Activated CD4-positive, alpha-beta T cell treated with anti-CD3 and anti-CD28 coated beads for 36 hours (primary cell): ENCODE results near the gene CAMSAP2. TPM values are rescaled to one million over a fixed set of nuclear protein-coding genes. Genes with fewer than 3 reads are reported as not detected.

Experiments
- ATAC-seq: fragments of 200-7000 bp; cut with Tn5 transposase; one replicate; pipeline ENCODE4 v1.10.0; 2021; ENCODE audit warnings: mild to moderate bottlenecking, moderate library complexity
- CTCF ChIA-PET: fragments of 350-600 bp; sonication (Branson Sonifier 250); formaldehyde crosslinking; loops from one replicate; lab custom pipeline; 2021; ENCODE audit warnings: antibody characterized with exemption; lab: Charles Lee
- POLR2A ChIA-PET: fragments of 350-600 bp; sonication (Branson Sonifier 250); formaldehyde crosslinking; loops from one replicate; lab custom pipeline; 2021; ENCODE audit warnings: antibody characterized with exemption, inconsistent platforms; lab: Charles Lee
- DNase-seq: peaks from one replicate; pipeline ENCODE4 v3.0.0-alpha.2; 2020
- H3K27ac Mint-ChIP-seq: one replicate; pipeline ENCODE4 v1.8.0; 2021; ENCODE audit warnings: mixed read lengths
- H3K27me3 Mint-ChIP-seq: one replicate; pipeline ENCODE4 v1.8.0; 2021; ENCODE audit warnings: mixed read lengths
- H3K36me3 Mint-ChIP-seq: one replicate; pipeline ENCODE4 v1.8.0; 2021; ENCODE audit warnings: low read depth, mixed read lengths
- H3K4me1 Mint-ChIP-seq: one replicate; pipeline ENCODE4 v1.8.0; 2021; ENCODE audit warnings: mixed read lengths
- H3K4me3 Mint-ChIP-seq: one replicate; pipeline ENCODE4 v1.8.0; 2021; ENCODE audit warnings: mild to moderate bottlenecking, moderate library complexity, mixed read lengths
- H3K9me3 Mint-ChIP-seq: one replicate; pipeline ENCODE4 v1.8.0; 2021; ENCODE audit warnings: low read depth, mixed read lengths
- intact Hi-C, 2 experiments: fragments of 100-400 bp; cut with DNase I in 1 of 2; cut with micrococcal nuclease in 1 of 2; formaldehyde crosslinking; loops; one replicate each; pipeline versions ENCODE4 v1.14.2 to v1.15.1; 2022 to 2024; cut with DNase I, micrococcal nuclease
- total RNA-seq, 2 experiments: library from RNA; stranded (reverse); gene quantifications; one replicate each; pipeline ENCODE4 v1.2.3, GENCODE V29; 2021

The CAMSAP2 gene
- total RNA-seq, 2 experiments from 2014 or later, result 2.3 to 3.0 TPM

DNA sequence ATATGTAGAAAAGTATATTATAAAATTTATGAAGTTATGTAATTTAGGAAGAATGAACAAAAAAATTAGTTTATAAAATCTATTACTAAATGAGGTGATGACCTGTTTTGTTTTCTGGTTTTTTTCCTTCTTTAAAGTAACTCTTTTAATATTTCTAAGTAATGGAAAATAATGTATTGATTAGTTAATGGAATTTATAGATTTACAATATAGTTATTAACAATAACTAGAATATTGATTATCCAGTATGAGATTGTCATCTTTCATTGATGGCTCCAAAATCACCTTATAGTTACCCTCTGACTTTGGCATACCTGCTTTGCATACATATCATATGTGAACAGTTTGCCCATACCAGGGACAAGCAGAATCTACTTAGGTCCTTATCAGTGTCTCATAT, 23.4 kb downstream of the CAMSAP2 start:
- POLR2A ChIA-PET, result no interaction called here
- Mint-ChIP-seq H3K4me3 (no peak overlapping the region), H3K27me3 (no peaks in the 10 kb centered on the region), H3K9me3 (no peaks in the 10 kb centered on the region), H3K4me1 (peaks cover 2% of the 10 kb centered on the region), H3K36me3 (peaks cover 7% of the 10 kb centered on the region), H3K27ac (no peak overlapping the region)
- no peak for DNase-seq
- ATAC-seq, result no peak
- intact Hi-C loops, result no loop called here
- CTCF ChIA-PET, result interaction anchor here (0.6 to 0.7 kb wide), 2 partner anchors 28 to 138 kb away, joined by 3 to 4 read pairs; no protein-coding TSS in a partner anchor

- no peaks in the 10 kb centered on the region for H3K27me3 Mint-ChIP-seq
- no peak for ATAC-seq
- CTCF ChIA-PET, result no interaction called here
- intact Hi-C loops, result no loop called here
- no peaks in the 10 kb centered on the region for H3K9me3 Mint-ChIP-seq
- no peak overlapping the region for H3K4me3 Mint-ChIP-seq
- DNase-seq, result no peak
- no peak overlapping the region for H3K27ac Mint-ChIP-seq
- peaks cover 7% of the 10 kb centered on the region for H3K36me3 Mint-ChIP-seq
- no peaks in the 10 kb centered on the region for H3K4me1 Mint-ChIP-seq
- POLR2A ChIA-PET, result no interaction called here
Observed at GRCh38 chr1:200767321-200767720, 28.6 kb downstream of the CAMSAP2 start.

DNA sequence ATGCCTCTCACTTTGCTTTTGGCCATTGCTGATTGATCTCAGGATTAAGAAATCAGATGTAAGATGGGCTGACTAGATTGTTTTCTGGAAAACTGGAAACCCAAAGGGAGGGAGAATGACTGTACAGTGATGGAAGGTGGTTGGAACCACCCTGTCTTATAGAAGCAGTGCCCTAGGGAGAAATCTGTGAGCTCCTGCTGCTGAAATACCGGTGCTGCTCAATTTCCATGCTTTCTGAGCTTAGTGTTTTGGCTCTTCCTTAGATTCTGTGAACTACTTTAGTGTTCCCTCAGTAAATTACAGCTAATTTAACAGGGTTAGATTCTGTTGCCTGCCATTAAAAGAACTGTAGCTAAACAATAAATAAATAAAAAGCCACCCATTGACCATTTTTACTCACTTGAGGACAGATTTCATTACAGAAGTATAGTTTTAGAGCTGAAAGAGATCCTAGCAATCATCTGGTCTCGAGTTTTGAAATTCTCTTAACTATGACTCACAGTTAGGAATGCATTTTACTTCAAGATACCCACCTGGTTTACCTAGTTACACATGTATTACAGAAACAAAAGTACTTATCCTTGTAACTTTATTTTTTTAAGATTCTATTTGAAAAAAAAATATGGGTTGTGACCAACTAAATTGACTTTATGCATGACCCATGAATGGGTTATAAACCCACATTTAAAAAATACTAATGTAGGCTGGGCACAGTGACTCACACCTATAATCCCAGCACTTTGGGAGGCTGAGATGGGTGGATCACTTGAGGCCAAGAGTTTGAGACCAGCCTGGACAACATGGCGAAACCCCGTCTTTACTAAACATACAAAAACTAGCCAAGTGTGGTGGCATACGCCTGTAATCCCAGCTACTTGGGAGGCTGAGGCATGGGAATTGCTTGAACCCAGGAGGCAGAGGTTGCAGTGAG, 33.2 kb downstream of the CAMSAP2 start:
- POLR2A ChIA-PET, result interaction anchor here (0.6 kb wide), 1 partner anchor 31 kb away, joined by 4 read pairs; no protein-coding TSS in a partner anchor
- H3K36me3 Mint-ChIP-seq, result peaks cover 5% of the 10 kb centered on the region
- intact Hi-C loops, result no loop called here
- CTCF ChIA-PET, result interaction anchor here (0.7 to 0.9 kb wide), 3 partner anchors 19 to 149 kb away, joined by 3 to 5 read pairs (median 3); no protein-coding TSS in a partner anchor
- no peak for ATAC-seq
- no peak overlapping the region for H3K4me3 Mint-ChIP-seq
- H3K4me1 Mint-ChIP-seq, result peaks cover 6% of the 10 kb centered on the region
- H3K27ac Mint-ChIP-seq, result no peak overlapping the region
- H3K9me3 Mint-ChIP-seq, result no peaks in the 10 kb centered on the region
- no peak for DNase-seq
- no peaks in the 10 kb centered on the region for H3K27me3 Mint-ChIP-seq

GRCh38 chr1:200774311-200774710, 35.6 kb downstream of the CAMSAP2 start:
- ChIA-PET CTCF (interaction anchor here (1.4 kb wide), 2 partner anchors 20 to 29 kb away, joined by 3 to 4 read pairs; no protein-coding TSS in a partner anchor), POLR2A (no interaction called here)
- Mint-ChIP-seq H3K4me3 (no peak overlapping the region), H3K27me3 (no peaks in the 10 kb centered on the region), H3K4me1 (peaks cover 8% of the 10 kb centered on the region), H3K36me3 (no peaks in the 10 kb centered on the region), H3K9me3 (no peaks in the 10 kb centered on the region), H3K27ac (no peak overlapping the region)
- no peak for DNase-seq
- intact Hi-C loops, result no loop called here
- ATAC-seq, result no peak

DNA sequence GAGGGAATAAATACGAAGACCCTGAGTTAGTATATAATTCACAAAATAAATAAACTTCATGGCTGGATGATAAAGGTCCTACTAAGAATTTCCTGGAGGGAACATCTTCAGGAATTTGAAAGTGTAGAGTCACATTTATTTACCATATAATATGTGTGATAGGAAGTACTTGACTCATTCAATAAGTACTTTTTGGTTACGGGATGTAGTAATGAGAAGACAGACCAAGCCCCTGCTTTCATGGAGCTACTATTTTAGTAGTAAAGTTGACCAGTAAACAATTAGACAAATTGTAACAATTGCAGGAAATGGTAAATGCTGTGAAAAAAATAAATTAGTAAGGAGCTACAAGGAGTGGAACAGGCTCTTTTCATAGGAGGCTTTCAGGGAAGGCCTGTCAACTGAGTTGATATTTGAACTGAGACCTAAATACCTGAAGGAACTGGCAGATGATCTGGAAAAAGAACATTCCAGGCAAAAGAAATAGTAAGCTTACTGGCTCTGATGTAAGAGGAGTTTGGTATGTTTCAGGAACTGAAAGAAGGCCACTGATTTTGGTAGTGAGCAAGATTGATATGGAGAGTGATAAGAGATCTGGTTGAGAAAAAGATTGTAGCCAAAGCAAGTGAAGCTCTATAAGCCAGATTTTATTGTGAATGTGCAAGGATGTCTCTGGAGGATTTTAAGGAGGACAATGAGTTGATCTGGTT, 36.2 kb downstream of the CAMSAP2 start:
- CTCF ChIA-PET, result interaction anchor here (0.6 to 1.7 kb wide), 6 partner anchors 16 to 255 kb away, joined by 3 to 4 read pairs (median 4); no protein-coding TSS in a partner anchor

GRCh38 chr1:200775850-200776249, 37.2 kb downstream of the CAMSAP2 start:
- Mint-ChIP-seq H3K4me1 (peaks cover 9% of the 10 kb centered on the region), H3K27me3 (no peaks in the 10 kb centered on the region), H3K9me3 (no peaks in the 10 kb centered on the region), H3K4me3 (no peak overlapping the region), H3K36me3 (no peaks in the 10 kb centered on the region), H3K27ac (no peak overlapping the region)
- ChIA-PET POLR2A (interaction anchor here (0.8 kb wide), 1 partner anchor 18 kb away, joined by 3 read pairs; no protein-coding TSS in a partner anchor), CTCF (interaction anchor here (0.7 to 1.7 kb wide), 6 partner anchors 17 to 203 kb away, joined by 3 to 4 read pairs (median 4); no protein-coding TSS in a partner anchor)
- ATAC-seq, result no peak
- DNase-seq, result no peak
- intact Hi-C loops, result no loop called here

More for the DNA sequence above, 36.2 kb downstream of the CAMSAP2 start:
- ATAC-seq (no peak), DNase-seq (no peak)
- no peaks in the 10 kb centered on the region for H3K36me3 Mint-ChIP-seq
- no peaks in the 10 kb centered on the region for H3K9me3 Mint-ChIP-seq
- no peaks in the 10 kb centered on the region for H3K27me3 Mint-ChIP-seq
- POLR2A ChIA-PET, result no interaction called here
- H3K4me1 Mint-ChIP-seq, result peaks cover 9% of the 10 kb centered on the region
- no peak overlapping the region for H3K27ac Mint-ChIP-seq
- intact Hi-C loops, result no loop called here
- H3K4me3 Mint-ChIP-seq, result no peak overlapping the region

DNA sequence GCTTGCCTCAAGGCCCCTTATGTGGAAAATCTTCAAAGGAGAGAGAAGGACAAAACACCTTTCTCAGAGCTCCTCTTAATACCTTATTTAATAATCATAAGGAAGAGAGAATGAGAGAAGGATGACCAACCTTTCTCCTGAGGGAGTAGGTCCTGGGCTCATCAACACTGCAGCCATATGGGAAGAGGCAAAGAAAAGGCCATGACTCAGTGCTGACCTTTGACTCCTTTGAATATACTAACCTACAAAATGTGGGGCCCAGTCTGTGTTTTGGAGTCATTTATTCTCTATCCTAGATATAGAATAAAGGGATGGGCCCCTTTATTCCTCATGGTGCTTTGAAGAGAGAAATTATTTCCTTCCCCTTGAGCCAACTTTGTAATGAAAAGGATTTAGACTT, 38.3 kb downstream of the CAMSAP2 start:
- POLR2A ChIA-PET, result no interaction called here
- ATAC-seq (no peak), DNase-seq (no peak)
- no peak overlapping the region for H3K27ac Mint-ChIP-seq
- intact Hi-C loops, result no loop called here
- H3K27me3 Mint-ChIP-seq, result no peaks in the 10 kb centered on the region
- H3K4me1 Mint-ChIP-seq, result peaks cover 9% of the 10 kb centered on the region
- CTCF ChIA-PET, result interaction anchor here (0.9 kb wide), 1 partner anchor 17 kb away, joined by 3 read pairs; no protein-coding TSS in a partner anchor
- H3K9me3 Mint-ChIP-seq, result no peaks in the 10 kb centered on the region
- H3K36me3 Mint-ChIP-seq, result peaks cover 2% of the 10 kb centered on the region
- H3K4me3 Mint-ChIP-seq, result no peak overlapping the region

GRCh38 chr1:200778766-200779165, 40.1 kb downstream of the CAMSAP2 start:
- ChIA-PET CTCF (interaction anchor here (0.7 to 1.0 kb wide), 2 partner anchors 25 to 73 kb away, joined by 3 read pairs; no protein-coding TSS in a partner anchor), POLR2A (no interaction called here)
- Mint-ChIP-seq H3K4me3 (no peak overlapping the region), H3K36me3 (peaks cover 13% of the 10 kb centered on the region), H3K9me3 (no peaks in the 10 kb centered on the region), H3K27ac (no peak overlapping the region), H3K4me1 (peaks cover 9% of the 10 kb centered on the region), H3K27me3 (no peaks in the 10 kb centered on the region)
- DNase-seq (no peak), ATAC-seq (no peak)
- intact Hi-C loops, result no loop called here

GRCh38 chr1:200779326-200779725, 40.6 kb downstream of the CAMSAP2 start:
- intact Hi-C loops, result no loop called here

DNA sequence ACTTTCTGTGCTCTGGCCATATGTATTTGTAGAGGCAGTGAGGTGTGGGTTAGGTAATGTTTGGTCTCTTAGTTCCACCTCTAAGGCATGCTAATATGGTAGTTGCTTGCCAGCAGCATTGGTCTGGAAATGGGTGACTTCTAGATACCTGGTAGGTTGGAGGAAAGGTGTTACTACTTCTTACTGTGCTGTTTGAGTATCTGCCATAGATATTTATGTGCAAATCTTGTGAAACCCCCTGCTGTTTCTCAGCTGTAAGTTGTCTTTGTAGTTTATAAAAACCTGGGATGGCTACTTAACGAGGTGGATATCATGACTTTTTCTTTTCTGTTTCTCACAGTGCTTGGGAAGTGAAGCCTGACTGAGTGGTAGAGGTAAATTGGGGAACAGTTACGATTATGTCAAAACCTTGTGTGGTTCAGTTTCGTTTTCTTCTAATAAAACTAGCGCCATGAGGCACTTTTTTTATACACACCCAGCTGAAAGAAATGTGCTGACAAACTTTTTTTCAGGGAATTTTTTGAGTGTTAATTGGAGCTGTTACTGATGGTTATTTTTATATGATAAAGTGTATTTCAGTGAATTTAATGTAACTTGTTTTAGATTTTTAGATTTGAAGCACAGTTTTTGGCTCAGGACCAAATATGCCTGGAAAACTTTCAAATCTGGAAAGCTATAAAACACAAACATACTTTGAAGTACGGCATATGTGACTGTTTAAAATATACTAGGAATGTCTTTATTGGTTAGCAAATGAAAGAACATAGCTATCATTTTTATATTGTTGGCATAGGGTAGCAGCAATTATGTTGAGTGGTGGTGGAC, 42.1 kb downstream of the CAMSAP2 start:
- Mint-ChIP-seq H3K4me3 (no peak overlapping the region), H3K4me1 (peaks cover 3% of the 10 kb centered on the region), H3K27ac (peak overlapping the region; percentile 21), H3K9me3 (no peaks in the 10 kb centered on the region), H3K36me3 (peaks cover 14% of the 10 kb centered on the region), H3K27me3 (no peaks in the 10 kb centered on the region)
- no peak for DNase-seq
- intact Hi-C loops, result no loop called here
- ATAC-seq, result no peak
- POLR2A ChIA-PET, result interaction anchor here (0.6 kb wide), 1 partner anchor 109 kb away, joined by 3 read pairs; no protein-coding TSS in a partner anchor
- CTCF ChIA-PET, result interaction anchor here (0.5 to 1.0 kb wide), 4 partner anchors 159 to 339 kb away, joined by 3 to 6 read pairs (median 4); no protein-coding TSS in a partner anchor

More at GRCh38 chr1:200779326-200779725, 40.6 kb downstream of the CAMSAP2 start:
- DNase-seq (no peak), ATAC-seq (no peak)
- peaks cover 14% of the 10 kb centered on the region for H3K36me3 Mint-ChIP-seq
- H3K27ac Mint-ChIP-seq, result no peak overlapping the region
- no peak overlapping the region for H3K4me3 Mint-ChIP-seq
- ChIA-PET POLR2A (no interaction called here), CTCF (interaction anchor here (1.0 to 1.1 kb wide), 2 partner anchors 24 to 35 kb away, joined by 3 read pairs; no protein-coding TSS in a partner anchor)
- H3K4me1 Mint-ChIP-seq, result peaks cover 8% of the 10 kb centered on the region
- no peaks in the 10 kb centered on the region for H3K9me3 Mint-ChIP-seq
- H3K27me3 Mint-ChIP-seq, result no peaks in the 10 kb centered on the region
